Measurements from ENCODE around the gene KRT38.

KRT38 gene

GRCh38 chr17:41440531-41441033 lies at the start of gene KRT38:
Gene KRT38 (minus strand): TSS chr17:41440983. CDS start chr17:41440921, 62 bp downstream.
- DNase-seq = no peak
- no peak for TF ChIP-seq GATA1 (IDR thresholded peaks at IDR 0.05; ENCODE audit: low read depth, low read length)

GRCh38 chr17:41489531-41489930 lies 48.7 kb upstream of the KRT38 start, which contains the start of gene KRT36:
Gene KRT36 (minus strand): TSS chr17:41489910. CDS start chr17:41489864, 46 bp downstream.
- no peak for TF ChIP-seq GATA1 (IDR thresholded peaks at IDR 0.05; ENCODE audit: low read depth, low read length)
- no peak for TF ChIP-seq POLR2A (IDR thresholded peaks at IDR 0.05; ENCODE audit: low read length)
- no peak for DNase-seq

- peak; percentile 69 to 83 for DNase-seq
- TF ChIP-seq GATA1 (IDR thresholded peaks at IDR 0.05; ENCODE audit: low read depth, low read length) = no peak
- TF ChIP-seq POLR2A (IDR thresholded peaks at IDR 0.05; ENCODE audit: low read length) = no peak
Observed at GRCh38 chr17:41486809-41487530, 46.2 kb upstream of the KRT38 start.

- no peak for DNase-seq
Observed at GRCh38 chr17:41486316-41486715, 45.5 kb upstream of the KRT38 start.

GRCh38 chr17:41484920-41485904 lies 44.4 kb upstream of the KRT38 start:
- DNase-seq = no peak

More at GRCh38 chr17:41486316-41486715, 45.5 kb upstream of the KRT38 start:
- TF ChIP-seq GATA1 (IDR thresholded peaks at IDR 0.05; ENCODE audit: low read depth, low read length) (no peak), POLR2A (IDR thresholded peaks at IDR 0.05; ENCODE audit: low read length) (no peak)

GRCh38 chr17:41483991-41484826 lies 43.4 kb upstream of the KRT38 start:
- peak in 1 of 2 experiments; percentile 60 for DNase-seq
- TF ChIP-seq POLR2A (IDR thresholded peaks at IDR 0.05; ENCODE audit: low read length) (no peak), GATA1 (IDR thresholded peaks at IDR 0.05; ENCODE audit: low read depth, low read length) (no peak)

More at GRCh38 chr17:41484920-41485904, 44.4 kb upstream of the KRT38 start:
- no peak for TF ChIP-seq POLR2A (IDR thresholded peaks at IDR 0.05; ENCODE audit: low read length)
- no peak for TF ChIP-seq GATA1 (IDR thresholded peaks at IDR 0.05; ENCODE audit: low read depth, low read length)

- TF ChIP-seq POLR2A (IDR thresholded peaks at IDR 0.05; ENCODE audit: low read length) = no peak
- no peak for TF ChIP-seq GATA1 (IDR thresholded peaks at IDR 0.05; ENCODE audit: low read depth, low read length)
- no peak for DNase-seq
Observed at GRCh38 chr17:41483531-41483930, 42.7 kb upstream of the KRT38 start.

GRCh38 chr17:41481036-41481435 lies 40.3 kb upstream of the KRT38 start, which contains the start of gene KRT35:
Gene KRT35 (minus strand): TSS chr17:41481151. CDS start chr17:41481097, 54 bp downstream.
- no peak for DNase-seq
- TF ChIP-seq POLR2A (IDR thresholded peaks at IDR 0.05; ENCODE audit: low read length) (no peak), GATA1 (IDR thresholded peaks at IDR 0.05; ENCODE audit: low read depth, low read length) (no peak)

- TF ChIP-seq GATA1 (IDR thresholded peaks at IDR 0.05; ENCODE audit: low read depth, low read length) = no peak
- TF ChIP-seq POLR2A (IDR thresholded peaks at IDR 0.05; ENCODE audit: low read length) = no peak
- DNase-seq = no peak
Observed at GRCh38 chr17:41480581-41480980, 39.8 kb upstream of the KRT38 start.

- no peak for DNase-seq
- TF ChIP-seq POLR2A (IDR thresholded peaks at IDR 0.05; ENCODE audit: low read length) (no peak), GATA1 (IDR thresholded peaks at IDR 0.05; ENCODE audit: low read depth, low read length) (no peak)
Observed at GRCh38 chr17:41480136-41480535, 39.4 kb upstream of the KRT38 start.

GRCh38 chr17:41478237-41478636 lies 37.5 kb upstream of the KRT38 start:
- TF ChIP-seq POLR2A (IDR thresholded peaks at IDR 0.05; ENCODE audit: low read length) (no peak), GATA1 (IDR thresholded peaks at IDR 0.05; ENCODE audit: low read depth, low read length) (no peak)
- DNase-seq = no peak

GRCh38 chr17:41476866-41477815 lies 36.4 kb upstream of the KRT38 start:
- DNase-seq = no peak

More at GRCh38 chr17:41476866-41477815, 36.4 kb upstream of the KRT38 start:
- TF ChIP-seq POLR2A (IDR thresholded peaks at IDR 0.05; ENCODE audit: low read length) = no peak
- no peak for TF ChIP-seq GATA1 (IDR thresholded peaks at IDR 0.05; ENCODE audit: low read depth, low read length)
